K562 (cell line): ENCODE results near the gene SHC1. TPM values are rescaled to one million over a fixed set of nuclear protein-coding genes. Genes with fewer than 3 reads are reported as not detected.

Experiments used
- CCAR2 ChIP-seq: fragments of 200-400 bp; formaldehyde crosslinking; IDR thresholded peaks from 2 replicates; pipeline ENCODE4 v1.6.1; 2017; ENCODE audit warnings: mild to moderate bottlenecking, low read depth, low read length
- ETS1 ChIP-seq: conservative IDR thresholded peaks from 2 replicates; pipeline ENCODE4 v1.6.1; 2011; ENCODE audit warnings: low read depth, mild to moderate bottlenecking, low read length; ENCODE audit not compliant: control insufficient read depth
- FOXP4 ChIP-seq: sonication (generic); formaldehyde crosslinking; IDR thresholded peaks from 2 replicates; pipeline ENCODE4 v1.8.0; 2022; ENCODE audit warnings: mild to moderate bottlenecking, missing genetic modification reagents, borderline replicate concordance
- HMG20B ChIP-seq: fragments of 250-450 bp; sonication (Bioruptor Pico); IDR thresholded peaks from 2 replicates; pipeline ENCODE4 v1.5.0; 2021; ENCODE audit warnings: mild to moderate bottlenecking
- HNRNPL ChIP-seq: fragments of 200-400 bp; formaldehyde crosslinking; IDR thresholded peaks from 2 replicates; pipeline ENCODE4 v1.6.1; 2017; ENCODE audit warnings: low read depth, mild to moderate bottlenecking, low read length
- KLF16 ChIP-seq: IDR thresholded peaks from 2 replicates; pipeline ENCODE4 v1.6.1; 2016; ENCODE audit warnings: antibody characterized with exemption
- SMAD2 ChIP-seq: fragments of 150-350 bp; IDR thresholded peaks from 2 replicates; pipeline ENCODE4 v1.6.1; 2014; ENCODE audit warnings: low read depth, mild to moderate bottlenecking, low read length
- SP1 ChIP-seq: sonication (generic); formaldehyde crosslinking; IDR thresholded peaks from 2 replicates; pipeline ENCODE4 v1.8.1; 2022; ENCODE audit warnings: mild to moderate bottlenecking, missing genetic modification reagents
- TCF3 ChIP-seq: sonication (generic); formaldehyde crosslinking; IDR thresholded peaks from 2 replicates; pipeline ENCODE4 v1.4.0; 2020; ENCODE audit warnings: mild to moderate bottlenecking, missing genetic modification reagents
- ZFP30 ChIP-seq: fragments of 250-450 bp; sonication (Bioruptor Pico); IDR thresholded peaks from 2 replicates; pipeline ENCODE4 v1.8.0; 2022; ENCODE audit warnings: moderate library complexity, mild to moderate bottlenecking, inconsistent platforms, borderline replicate concordance
- ZNF407 ChIP-seq: fragments of 450-650 bp; IDR thresholded peaks from 2 replicates; pipeline ENCODE4 v1.6.1; 2016; ENCODE audit warnings: low read depth
- polyA plus RNA-seq, 8 experiments: library from polyadenylated mRNA; depleted of rRNA in 4 of 8; stranded (reverse) in 5 of 8; unstranded in 3 of 8; fragments of >200 nt; fragmentation: Nextera tagmentation in 2 of 8; fragmentation: Illumina TruSeq in 1 of 8; extraction: Ambion mirVana in 2 of 8; extraction: Trizol in 1 of 8; gene quantifications; 2 replicates each; pipeline versions ENCODE4 v1.2.1 to v1.2.3, GENCODE V29; 2011 to 2014; ENCODE audit warnings: inconsistent platforms in 1 of 8, missing spikeins in 1 of 8
- total RNA-seq, 7 experiments: library from RNA; depleted of rRNA in 6 of 7; stranded (reverse); fragments of >200 nt in 6 of 7; fragmentation: Illumina TruSeq in 2 of 7; extraction: Trizol in 2 of 7; gene quantifications; 2 replicates each; pipeline versions ENCODE4 v1.2.1 to v1.2.3, GENCODE V29; 2011 to 2021; ENCODE audit warnings: low replicate concordance in 1 of 7
- TF ChIP-seq, protein P1 (sequence below), 2 experiments: fragments of 450-650 bp in 1 of 2; IDR thresholded peaks; 2 replicates each; pipeline ENCODE4 v1.6.1; 2011 to 2017; ENCODE audit warnings: low read depth in 2 of 2, antibody characterized with exemption in 1 of 2, borderline replicate concordance in 1 of 2, low read length in 1 of 2, mild to moderate bottlenecking in 1 of 2, mixed read lengths in 1 of 2; ENCODE audit not compliant: control insufficient read depth in 1 of 2

SHC1 gene
- total and polyA plus RNA-seq, 9 of the 15 experiments (the other 6 are each of a cell fraction or from before 2014, with no cell fraction given) = 4.1 to 113 (median 51.9) TPM

- no peak for TF ChIP-seq ETS1
- no peak for TF ChIP-seq SMAD2
- no peak for TF ChIP-seq CCAR2
- TF ChIP-seq FOXP4 = no peak
- TF ChIP-seq HMG20B (CRISPR knock-in tag) = no peak
- TF ChIP-seq, protein P1, sequence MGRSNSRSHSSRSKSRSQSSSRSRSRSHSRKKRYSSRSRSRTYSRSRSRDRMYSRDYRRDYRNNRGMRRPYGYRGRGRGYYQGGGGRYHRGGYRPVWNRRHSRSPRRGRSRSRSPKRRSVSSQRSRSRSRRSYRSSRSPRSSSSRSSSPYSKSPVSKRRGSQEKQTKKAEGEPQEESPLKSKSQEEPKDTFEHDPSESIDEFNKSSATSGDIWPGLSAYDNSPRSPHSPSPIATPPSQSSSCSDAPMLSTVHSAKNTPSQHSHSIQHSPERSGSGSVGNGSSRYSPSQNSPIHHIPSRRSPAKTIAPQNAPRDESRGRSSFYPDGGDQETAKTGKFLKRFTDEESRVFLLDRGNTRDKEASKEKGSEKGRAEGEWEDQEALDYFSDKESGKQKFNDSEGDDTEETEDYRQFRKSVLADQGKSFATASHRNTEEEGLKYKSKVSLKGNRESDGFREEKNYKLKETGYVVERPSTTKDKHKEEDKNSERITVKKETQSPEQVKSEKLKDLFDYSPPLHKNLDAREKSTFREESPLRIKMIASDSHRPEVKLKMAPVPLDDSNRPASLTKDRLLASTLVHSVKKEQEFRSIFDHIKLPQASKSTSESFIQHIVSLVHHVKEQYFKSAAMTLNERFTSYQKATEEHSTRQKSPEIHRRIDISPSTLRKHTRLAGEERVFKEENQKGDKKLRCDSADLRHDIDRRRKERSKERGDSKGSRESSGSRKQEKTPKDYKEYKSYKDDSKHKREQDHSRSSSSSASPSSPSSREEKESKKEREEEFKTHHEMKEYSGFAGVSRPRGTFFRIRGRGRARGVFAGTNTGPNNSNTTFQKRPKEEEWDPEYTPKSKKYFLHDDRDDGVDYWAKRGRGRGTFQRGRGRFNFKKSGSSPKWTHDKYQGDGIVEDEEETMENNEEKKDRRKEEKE (IDR thresholded peaks at IDR 0.05; ENCODE audit: borderline replicate concordance in 1 of 2, control insufficient read depth in 1 of 2, low read depth in 2 of 2, low read length in 1 of 2) = no peak
- TF ChIP-seq TCF3 = no peak
- TF ChIP-seq HNRNPL = peak; percentile 63; the same call in 1 of the 2 replicates
- TF ChIP-seq SP1 (CRISPR knock-in tag) = peak; percentile 83
- no peak for TF ChIP-seq ZNF407
- TF ChIP-seq ZFP30 (CRISPR knock-in tag) = no peak
- TF ChIP-seq KLF16 = no peak
Measured at GRCh38 chr1:155001675-155002463, 31.3 kb upstream of the SHC1 start (continued).
